Measurements from ENCODE around the gene CPLX3. TPM values are rescaled to one million over a fixed set of nuclear protein-coding genes. Genes with fewer than 3 reads are reported as not detected.

CPLX3 gene
- total RNA-seq, 1 experiment from 2014 or later: not detected

GRCh38 chr15:74799255-74799855 is 27.1 kb upstream of the CPLX3 start:
- DNase-seq (ENCODE audit: low read depth): no peak
- in situ Hi-C loops (cut with HindIII; ENCODE audit: low pct_unique_long_range_greater_than_20kb, low sequenced_read_pairs): no loop called here

- DNase-seq (ENCODE audit: low read depth): peak; percentile 67
- in situ Hi-C loops (cut with HindIII; ENCODE audit: low pct_unique_long_range_greater_than_20kb, low sequenced_read_pairs): no loop called here
Observed at GRCh38 chr15:74799856-74800558, 26.4 kb upstream of the CPLX3 start.

- no peak for DNase-seq (ENCODE audit: low read depth)
- in situ Hi-C loops (cut with HindIII; ENCODE audit: low pct_unique_long_range_greater_than_20kb, low sequenced_read_pairs): no loop called here
Observed at GRCh38 chr15:74800559-74801094, 25.8 kb upstream of the CPLX3 start.

GRCh38 chr15:74801311-74801997 is 25.0 kb upstream of the CPLX3 start:
- no peak for DNase-seq (ENCODE audit: low read depth)
- in situ Hi-C loops (cut with HindIII; ENCODE audit: low pct_unique_long_range_greater_than_20kb, low sequenced_read_pairs): no loop called here

- DNase-seq (ENCODE audit: low read depth): no peak
- in situ Hi-C loops (cut with HindIII; ENCODE audit: low pct_unique_long_range_greater_than_20kb, low sequenced_read_pairs): no loop called here
Observed at GRCh38 chr15:74802290-74802689, 24.1 kb upstream of the CPLX3 start.

- no peak for DNase-seq (ENCODE audit: low read depth)
- in situ Hi-C loops (cut with HindIII; ENCODE audit: low pct_unique_long_range_greater_than_20kb, low sequenced_read_pairs): no loop called here
Observed at GRCh38 chr15:74802862-74803447, 23.5 kb upstream of the CPLX3 start.

GRCh38 chr15:74804935-74805334 is 21.5 kb upstream of the CPLX3 start:
- in situ Hi-C loops (cut with HindIII; ENCODE audit: low pct_unique_long_range_greater_than_20kb, low sequenced_read_pairs): no loop called here
- DNase-seq (ENCODE audit: low read depth): no peak

- in situ Hi-C loops (cut with HindIII; ENCODE audit: low pct_unique_long_range_greater_than_20kb, low sequenced_read_pairs): no loop called here
- DNase-seq (ENCODE audit: low read depth): no peak
Observed at GRCh38 chr15:74807282-74807681, 19.1 kb upstream of the CPLX3 start.

- in situ Hi-C loops (cut with HindIII; ENCODE audit: low pct_unique_long_range_greater_than_20kb, low sequenced_read_pairs): no loop called here
- DNase-seq (ENCODE audit: low read depth): peak; percentile 46
Observed at GRCh38 chr15:74808078-74808839, 18.2 kb upstream of the CPLX3 start.

GRCh38 chr15:74808840-74809229 is 17.6 kb upstream of the CPLX3 start:
- no peak for DNase-seq (ENCODE audit: low read depth)
- in situ Hi-C loops (cut with HindIII; ENCODE audit: low pct_unique_long_range_greater_than_20kb, low sequenced_read_pairs): no loop called here

- DNase-seq (ENCODE audit: low read depth): no peak
- in situ Hi-C loops (cut with HindIII; ENCODE audit: low pct_unique_long_range_greater_than_20kb, low sequenced_read_pairs): no loop called here
Observed at GRCh38 chr15:74809242-74809641, 17.2 kb upstream of the CPLX3 start.

GRCh38 chr15:74809956-74810355 is 16.5 kb upstream of the CPLX3 start:
- in situ Hi-C loops (cut with HindIII; ENCODE audit: low pct_unique_long_range_greater_than_20kb, low sequenced_read_pairs): no loop called here
- no peak for DNase-seq (ENCODE audit: low read depth)

GRCh38 chr15:74812533-74812932 is 13.9 kb upstream of the CPLX3 start, which contains the start of gene LMAN1L:
Gene LMAN1L, plus strand, starts transcription at chr15:74812835. Its CDS starts 20 bp downstream, at chr15:74812855.
- in situ Hi-C loops (cut with HindIII; ENCODE audit: low pct_unique_long_range_greater_than_20kb, low sequenced_read_pairs): no loop called here
- no peak for DNase-seq (ENCODE audit: low read depth)

GRCh38 chr15:74815121-74815934 is 11.1 kb upstream of the CPLX3 start:
- in situ Hi-C loops (cut with HindIII; ENCODE audit: low pct_unique_long_range_greater_than_20kb, low sequenced_read_pairs): no loop called here
- DNase-seq (ENCODE audit: low read depth): no peak

- in situ Hi-C loops (cut with HindIII; ENCODE audit: low pct_unique_long_range_greater_than_20kb, low sequenced_read_pairs): no loop called here
- no peak for DNase-seq (ENCODE audit: low read depth)
Observed at GRCh38 chr15:74815961-74816360, 10.5 kb upstream of the CPLX3 start.

GRCh38 chr15:74816624-74817369 is 9.6 kb upstream of the CPLX3 start:
- in situ Hi-C loops (cut with HindIII; ENCODE audit: low pct_unique_long_range_greater_than_20kb, low sequenced_read_pairs): no loop called here
- no peak for DNase-seq (ENCODE audit: low read depth)

- DNase-seq (ENCODE audit: low read depth): no peak
- in situ Hi-C loops (cut with HindIII; ENCODE audit: low pct_unique_long_range_greater_than_20kb, low sequenced_read_pairs): no loop called here
Observed at GRCh38 chr15:74817370-74817737, 9.1 kb upstream of the CPLX3 start.

All from Caki2 (cell line).